Mammary microvascular endothelial cell (primary cell): ENCODE data around the gene HLA-DQA2. TPM values are rescaled to one million over a fixed set of nuclear protein-coding genes. Genes with fewer than 3 reads are reported as not detected.

Source experiments
- total RNA-seq: library from RNA; depleted of rRNA; stranded (reverse); fragments of >200 nt; gene quantifications from 2 replicates; pipeline ENCODE4 v1.2.3, GENCODE V29; 2015

HLA-DQA2 gene
- not detected in 2 replicates for total RNA-seq

GRCh38 chr6:32741031-32741960, at the start of gene HLA-DQA2:
Gene HLA-DQA2, plus strand, starts transcription at chr6:32741391. Its CDS starts 53 bp downstream, at chr6:32741444.

GRCh38 chr6:32763421-32763820, 22.2 kb downstream of the HLA-DQA2 start, which contains the start of gene HLA-DQB2:
Gene HLA-DQB2, minus strand, starts transcription at chr6:32763532. Its CDS starts 62 bp downstream, at chr6:32763470.

Other genes starting within 250 kb of the HLA-DQA2 start
- gene HLA-DRB5, start 211.1 kb upstream of the HLA-DQA2 start, total RNA-seq = not detected in 2 replicates
- gene HLA-DRB1, start 151.5 kb upstream of the HLA-DQA2 start, total RNA-seq = 0.39 and 1.8 TPM in 2 replicates
- gene HLA-DQA1, start 104.0 kb upstream of the HLA-DQA2 start, total RNA-seq = not detected in 2 replicates
- 0.10 TPM in 1 of 2 replicates, not detected in the other for gene HLA-DQB1, start 74.7 kb upstream of the HLA-DQA2 start, total RNA-seq
- not detected in 2 replicates for gene HLA-DQB2, start 22.1 kb downstream of the HLA-DQA2 start, total RNA-seq
- 0.10 and 0.13 TPM in 2 replicates for gene HLA-DOB, start 75.6 kb downstream of the HLA-DQA2 start, total RNA-seq
- 31.0 and 34.9 TPM in 2 replicates for gene TAP2, start 97.3 kb downstream of the HLA-DQA2 start, total RNA-seq
- 158 and 164 TPM in 2 replicates for gene PSMB8, start 102.7 kb downstream of the HLA-DQA2 start, total RNA-seq
- gene TAP1, start 112.3 kb downstream of the HLA-DQA2 start, total RNA-seq = 111 and 118 TPM in 2 replicates
- 135 and 157 TPM in 2 replicates for gene PSMB9, start 112.8 kb downstream of the HLA-DQA2 start, total RNA-seq
- 1.2 and 1.3 TPM in 2 replicates for gene HLA-DMB, start 199.6 kb downstream of the HLA-DQA2 start, total RNA-seq
- 2.3 and 4.9 TPM in 2 replicates for gene HLA-DMA, start 211.7 kb downstream of the HLA-DQA2 start, total RNA-seq
- 98.5 and 99.9 TPM in 2 replicates for gene BRD2, start 227.2 kb downstream of the HLA-DQA2 start, total RNA-seq